ENCODE results near the gene INPP5K.

DNA sequence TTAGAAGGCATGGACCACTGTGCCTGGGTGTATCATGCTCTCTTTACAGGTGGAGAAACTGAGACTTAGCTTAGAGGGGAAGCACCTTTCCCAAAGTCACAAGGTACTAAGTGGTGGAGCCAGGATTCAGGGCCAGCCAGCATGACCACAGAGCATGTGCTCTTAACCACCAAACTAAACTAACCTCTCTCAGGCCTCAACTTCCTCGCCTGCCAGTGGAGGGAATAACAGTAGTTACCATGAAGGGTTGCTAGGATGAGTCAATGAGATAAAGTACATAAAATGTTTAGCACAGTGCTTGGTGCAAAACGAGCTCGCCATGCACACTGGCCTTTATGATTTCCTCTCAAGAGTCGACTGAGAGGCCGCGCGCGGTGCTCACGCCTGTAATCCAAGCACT, 17.5 kb downstream of the INPP5K start:
- no peak for TF ChIP-seq POLR2AphosphoS5 (IDR thresholded peaks at IDR 0.05; ENCODE audit: low read depth, low read length)
- no peak for TF ChIP-seq REST (IDR thresholded peaks at IDR 0.05; ENCODE audit: insufficient read depth in 1 of 2, low read depth in 2 of 2, low read length in 2 of 2)
- no peak for TF ChIP-seq TAF1 (IDR thresholded peaks at IDR 0.05; ENCODE audit: borderline replicate concordance, insufficient read depth, low read length)
- no peak for TF ChIP-seq SIN3A (IDR thresholded peaks at IDR 0.05; ENCODE audit: borderline replicate concordance, insufficient read depth, low read length)
- TF ChIP-seq FOXP2 (optimal IDR thresholded peaks at IDR 0.05; ENCODE audit: borderline replicate concordance, extremely low read depth, extremely low read length, insufficient read depth): no peak

Data from PFSK-1 (cell line).